GM21367 (cell line): Measurements from ENCODE around the gene DLL3.

Source experiments
- ATAC-seq: cut with Tn5 transposase; IDR thresholded peaks from one replicate; pipeline ENCODE4 v1.9.1; 2021; ENCODE audit not compliant: unreplicated experiment

The DLL3 gene

GRCh38 chr19:39481229-39481545, 17.6 kb upstream of the DLL3 start:
- no peak for ATAC-seq

GRCh38 chr19:39481676-39482075, 17.1 kb upstream of the DLL3 start:
- no peak for ATAC-seq

GRCh38 chr19:39483141-39483540, 15.6 kb upstream of the DLL3 start:
- ATAC-seq: no peak

GRCh38 chr19:39489756-39490155, 9.0 kb upstream of the DLL3 start:
- no peak for ATAC-seq

DNA sequence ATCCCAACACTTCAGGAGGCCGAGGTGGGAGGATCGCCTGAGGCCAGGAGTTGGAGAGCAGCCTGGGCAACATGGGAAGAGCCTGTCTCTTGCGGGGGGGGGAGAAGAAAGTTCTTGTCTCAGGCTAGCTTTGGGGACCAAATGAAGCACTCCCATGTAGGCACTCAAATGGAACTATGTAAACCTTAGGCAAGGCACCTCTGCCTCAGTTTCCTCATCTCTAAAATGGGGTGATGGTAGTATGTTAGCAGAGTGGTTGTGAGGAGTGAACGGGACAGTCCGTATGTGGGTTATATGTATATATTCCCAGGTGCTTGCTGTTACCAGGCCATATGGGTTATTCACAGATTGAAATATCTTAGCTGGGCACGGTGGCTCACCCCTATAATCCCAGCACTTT, 6.5 kb upstream of the DLL3 start:
- ATAC-seq: no peak

- ATAC-seq: no peak
Measured at GRCh38 chr19:39492788-39493187, 6.0 kb upstream of the DLL3 start.

DNA sequence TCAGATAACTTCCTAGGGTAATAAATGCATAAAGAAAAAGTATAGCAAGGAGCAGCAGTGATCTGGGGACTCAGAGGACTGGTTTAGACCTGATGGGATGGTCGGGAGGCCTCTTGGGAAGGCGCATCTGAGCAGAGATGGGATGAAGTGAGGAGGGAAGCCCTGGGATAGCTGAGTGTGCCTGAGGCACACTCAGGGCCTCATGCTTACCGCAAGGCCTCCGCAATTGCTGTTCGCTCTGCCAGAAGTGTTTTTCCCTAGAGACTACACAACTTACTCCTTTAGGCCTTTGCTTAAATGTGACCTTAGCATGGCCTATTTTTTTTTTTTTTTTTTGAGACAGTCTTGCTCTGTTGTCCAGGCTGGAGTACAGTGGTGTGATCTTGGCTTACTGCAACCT, 4.1 kb upstream of the DLL3 start:
- no peak for ATAC-seq

DNA sequence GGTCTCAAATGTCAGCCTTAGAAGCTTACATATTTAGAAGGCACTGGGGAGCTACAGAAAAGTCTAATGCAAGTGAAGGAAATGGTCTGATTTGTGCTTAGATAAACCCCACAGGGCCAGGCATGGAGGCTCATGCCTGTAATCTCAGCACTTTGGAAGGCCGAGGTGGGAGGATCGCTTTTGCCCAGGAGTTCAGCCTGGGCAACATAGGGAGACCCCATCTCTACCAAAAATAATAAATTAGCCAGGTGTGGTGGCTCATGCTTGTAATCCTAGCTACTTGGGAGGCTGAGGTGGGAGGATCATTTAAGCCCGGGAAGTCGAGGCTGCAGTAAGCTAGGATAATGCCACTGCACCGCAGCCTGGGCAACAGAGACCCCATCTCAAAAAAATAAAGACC, 2.7 kb upstream of the DLL3 start:
- no peak for ATAC-seq

GRCh38 chr19:39497701-39497995, 1.1 kb upstream of the DLL3 start:
- no peak for ATAC-seq

- no peak for ATAC-seq
Measured at GRCh38 chr19:39497996-39498797, 550 bp upstream of the DLL3 start.

- no peak for ATAC-seq
Measured at GRCh38 chr19:39499932-39500331, 1.2 kb downstream of the DLL3 start.

GRCh38 chr19:39500543-39500942, 1.8 kb downstream of the DLL3 start:
- ATAC-seq: no peak

DNA sequence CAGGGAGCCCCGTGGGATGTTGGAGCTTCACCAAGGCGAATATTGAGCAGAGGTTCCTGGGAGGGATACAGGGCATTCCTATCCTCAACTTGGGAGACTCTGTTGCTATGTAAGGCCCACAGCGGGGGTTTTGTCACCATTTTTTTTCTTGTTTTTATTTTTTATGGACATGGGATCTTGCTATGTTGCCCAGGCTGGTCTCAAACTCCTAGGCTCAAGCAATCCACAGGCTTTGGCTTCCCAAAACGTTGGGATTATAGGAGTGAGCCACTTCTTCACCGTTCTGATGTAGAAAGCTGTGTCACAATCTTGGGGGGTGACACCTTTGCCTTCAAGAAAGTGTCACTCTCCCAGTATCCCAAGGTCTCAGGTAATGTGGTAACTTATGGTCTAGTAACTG, 2.6 kb downstream of the DLL3 start:
- ATAC-seq: no peak

DNA sequence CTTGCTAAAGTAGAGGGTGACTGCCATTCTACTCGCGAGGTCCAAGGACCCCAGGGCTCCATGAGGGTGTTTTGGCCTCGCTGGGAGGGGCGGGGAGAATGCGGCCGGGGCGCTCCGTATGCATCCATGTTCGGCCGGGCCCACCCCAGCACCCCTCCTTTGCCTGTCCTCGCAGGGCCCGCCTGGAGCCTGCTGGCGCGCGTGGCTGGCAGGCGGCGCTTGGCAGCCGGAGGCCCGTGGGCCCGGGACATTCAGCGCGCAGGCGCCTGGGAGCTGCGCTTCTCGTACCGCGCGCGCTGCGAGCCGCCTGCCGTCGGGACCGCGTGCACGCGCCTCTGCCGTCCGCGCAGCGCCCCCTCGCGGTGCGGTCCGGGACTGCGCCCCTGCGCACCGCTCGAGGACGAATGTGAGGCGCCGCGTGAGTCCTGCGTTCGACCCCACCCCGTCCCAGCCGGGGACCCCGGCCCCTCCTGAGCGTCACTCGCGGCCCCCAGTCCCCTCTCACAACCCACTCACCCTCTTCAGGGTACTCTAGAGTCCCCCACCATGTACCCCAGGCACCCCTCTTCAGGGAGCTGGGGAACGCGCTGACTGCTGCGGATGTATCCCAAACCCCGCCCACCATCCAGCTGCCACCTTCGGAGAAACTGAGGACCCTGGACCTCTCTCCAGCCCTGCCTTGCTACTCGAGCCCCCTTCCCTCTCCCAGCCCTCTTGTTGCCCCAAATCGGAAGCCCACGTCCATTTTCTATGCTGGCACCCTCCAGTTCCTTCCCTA, 4.1 kb downstream of the DLL3 start:
- no peak for ATAC-seq

GRCh38 chr19:39506598-39506943, 7.8 kb downstream of the DLL3 start:
- ATAC-seq: no peak

DNA sequence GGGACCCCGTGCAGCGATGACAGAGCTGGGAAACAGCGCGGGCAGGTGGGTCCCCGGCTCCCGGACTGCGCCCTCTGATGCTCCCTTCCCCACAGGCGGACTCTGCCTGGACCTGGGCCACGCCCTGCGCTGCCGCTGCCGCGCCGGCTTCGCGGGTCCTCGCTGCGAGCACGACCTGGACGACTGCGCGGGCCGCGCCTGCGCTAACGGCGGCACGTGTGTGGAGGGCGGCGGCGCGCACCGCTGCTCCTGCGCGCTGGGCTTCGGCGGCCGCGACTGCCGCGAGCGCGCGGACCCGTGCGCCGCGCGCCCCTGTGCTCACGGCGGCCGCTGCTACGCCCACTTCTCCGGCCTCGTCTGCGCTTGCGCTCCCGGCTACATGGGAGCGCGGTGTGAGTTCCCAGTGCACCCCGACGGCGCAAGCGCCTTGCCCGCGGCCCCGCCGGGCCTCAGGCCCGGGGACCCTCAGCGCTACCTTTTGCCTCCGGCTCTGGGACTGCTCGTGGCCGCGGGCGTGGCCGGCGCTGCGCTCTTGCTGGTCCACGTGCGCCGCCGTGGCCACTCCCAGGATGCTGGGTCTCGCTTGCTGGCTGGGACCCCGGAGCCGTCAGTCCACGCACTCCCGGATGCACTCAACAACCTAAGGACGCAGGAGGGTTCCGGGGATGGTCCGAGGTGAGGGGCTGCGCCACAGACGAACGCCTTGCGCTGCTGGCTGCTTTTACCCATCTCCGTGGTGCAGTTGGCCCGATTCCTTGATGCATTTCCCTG, 8.4 kb downstream of the DLL3 start:
- no peak for ATAC-seq

DNA sequence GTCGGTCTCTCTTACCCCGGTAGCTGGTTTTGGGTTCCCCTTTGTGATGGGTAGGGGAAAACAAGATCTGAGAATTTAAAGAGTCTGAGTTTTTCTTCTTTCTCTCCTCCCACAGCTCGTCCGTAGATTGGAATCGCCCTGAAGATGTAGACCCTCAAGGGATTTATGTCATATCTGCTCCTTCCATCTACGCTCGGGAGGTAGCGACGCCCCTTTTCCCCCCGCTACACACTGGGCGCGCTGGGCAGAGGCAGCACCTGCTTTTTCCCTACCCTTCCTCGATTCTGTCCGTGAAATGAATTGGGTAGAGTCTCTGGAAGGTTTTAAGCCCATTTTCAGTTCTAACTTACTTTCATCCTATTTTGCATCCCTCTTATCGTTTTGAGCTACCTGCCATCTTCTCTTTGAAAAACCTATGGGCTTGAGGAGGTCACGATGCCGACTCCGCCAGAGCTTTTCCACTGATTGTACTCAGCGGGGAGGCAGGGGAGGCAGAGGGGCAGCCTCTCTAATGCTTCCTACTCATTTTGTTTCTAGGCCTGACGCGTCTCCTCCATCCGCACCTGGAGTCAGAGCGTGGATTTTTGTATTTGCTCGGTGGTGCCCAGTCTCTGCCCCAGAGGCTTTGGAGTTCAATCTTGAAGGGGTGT, 9.1 kb downstream of the DLL3 start:
- ATAC-seq: no peak

- no peak for ATAC-seq
Measured at GRCh38 chr19:39508629-39509028, 9.9 kb downstream of the DLL3 start.

GRCh38 chr19:39509233-39509632, 10.5 kb downstream of the DLL3 start:
- no peak for ATAC-seq

DNA sequence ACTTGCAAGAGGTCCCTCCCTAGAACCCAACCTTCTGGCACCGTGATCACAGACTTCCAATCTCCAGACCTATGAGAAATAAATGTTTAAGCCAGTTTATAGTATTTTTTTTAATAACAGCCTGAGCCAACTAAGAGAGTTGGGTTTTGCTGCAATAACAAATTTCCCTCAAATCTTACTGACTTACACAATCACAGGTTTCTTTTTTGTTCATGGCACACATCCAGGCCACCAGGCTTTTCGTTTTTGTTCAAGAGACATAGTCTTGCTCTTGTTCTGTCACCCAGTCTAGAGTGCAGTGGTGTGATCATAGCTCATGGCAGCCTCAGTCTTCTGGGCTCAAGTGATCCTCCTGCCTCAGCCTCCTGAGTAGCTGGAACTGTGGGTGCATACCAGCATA, 14.2 kb downstream of the DLL3 start:
- ATAC-seq: no peak

GRCh38 chr19:39514840-39515550, 16.2 kb downstream of the DLL3 start, which contains the start of gene SELENOV:
SELENOV (plus strand) TSS chr19:39515139; CDS start chr19:39515213, 74 bp downstream.
- ATAC-seq: no peak
